Endothelial cell of umbilical vein (primary cell): Measurements from ENCODE around the gene GCGR. TPM values are rescaled to one million over a fixed set of nuclear protein-coding genes. Genes with fewer than 3 reads are reported as not detected.

Experiments used
- BruUV-seq: library from RNA; stranded (reverse); fragments of 400-500 nt; replicated peaks from 2 replicates; lab custom pipeline; 2021; lab: Mats Ljungman, UMichigan
- CTCF ChIA-PET: fragments of 300-600, 350-600 bp; sonication (Branson Sonifier 250); formaldehyde crosslinking; loops from one replicate; lab custom pipeline; 2021; ENCODE audit warnings: antibody characterized with exemption, inconsistent platforms; lab: Charles Lee
- POLR2A ChIA-PET: fragments of 300-600, 350-600 bp; sonication (Branson Sonifier 250); formaldehyde crosslinking; loops from one replicate; lab custom pipeline; 2021; ENCODE audit warnings: antibody characterized with exemption, inconsistent platforms; lab: Charles Lee
- DNase-seq: peaks from one replicate; pipeline ENCODE4 v3.0.0-alpha.2; 2011; ENCODE audit warnings: low read depth, low spot score
- FAIRE-seq: peaks from 2 replicates; lab custom pipeline; 2011; peaks lifted over from hg19 to GRCh38; lab: Jason Lieb, UNC
- H2AFZ ChIP-seq: 2 replicates; pipeline ENCODE4 v1.6.0; 2012; ENCODE audit warnings: low read depth, low read length, control low read depth, inconsistent platforms
- H3K27ac ChIP-seq: 2 replicates; pipeline ENCODE4 v1.5.1; 2011; ENCODE audit warnings: low read depth, mild to moderate bottlenecking, control low read depth, low read length, moderate library complexity; ENCODE audit not compliant: insufficient read depth
- H3K27me3 ChIP-seq, 2 experiments: 2 replicates each; pipeline versions ENCODE4 v1.6.0 to v1.6.1; 2011; ENCODE audit warnings: low read length in 2 of 2, mixed read lengths in 1 of 2; ENCODE audit not compliant: control insufficient read depth in 2 of 2, insufficient read depth in 2 of 2
- H3K36me3 ChIP-seq, 2 experiments: 2 replicates in 1 of 2; 3 replicates in 1 of 2; pipeline ENCODE4 v1.5.1; 2011; ENCODE audit warnings: low read length in 2 of 2, mild to moderate bottlenecking in 1 of 2, moderate library complexity in 1 of 2; ENCODE audit not compliant: control insufficient read depth in 2 of 2, insufficient read depth in 2 of 2; ENCODE audit errors: extremely low read depth in 1 of 2
- H3K4me1 ChIP-seq: 3 replicates; pipeline ENCODE4 v1.5.1; 2011; ENCODE audit warnings: mild to moderate bottlenecking, low read length; ENCODE audit not compliant: control insufficient read depth, insufficient read depth; ENCODE audit errors: extremely low read depth
- H3K4me2 ChIP-seq: 2 replicates; pipeline ENCODE4 v1.6.1; 2011; ENCODE audit warnings: low read length, control low read depth, mixed read lengths; ENCODE audit not compliant: insufficient read depth
- H3K4me3 ChIP-seq, 3 experiments: fragments of 200-600 bp in 1 of 3; sonication (generic), shearing (Covaris generic) in 1 of 3; replicated peaks in 1 of 3; 2 replicates each; pipeline ENCODE4 v1.5.1; 2011 to 2016; ENCODE audit warnings: control low read depth in 3 of 3, low read length in 3 of 3, mild to moderate bottlenecking in 2 of 3, inconsistent platforms in 1 of 3, low read depth in 1 of 3, moderate library complexity in 1 of 3; ENCODE audit not compliant: insufficient read depth in 1 of 3
- H3K79me2 ChIP-seq: 2 replicates; pipeline ENCODE4 v1.6.0; 2012; ENCODE audit warnings: low read length, inconsistent platforms; ENCODE audit not compliant: control insufficient read depth, insufficient read depth
- H3K9ac ChIP-seq: replicated peaks from 2 replicates; pipeline ENCODE3; 2011; ENCODE audit warnings: low read length, control low read depth; ENCODE audit not compliant: insufficient read depth; ENCODE audit errors: extremely low read depth
- H3K9me1 ChIP-seq: replicated peaks from 3 replicates; pipeline ENCODE4 v1.6.0; 2011; ENCODE audit warnings: mild to moderate bottlenecking, low read length; ENCODE audit not compliant: control insufficient read depth, insufficient read depth; ENCODE audit errors: extremely low read depth
- H3K9me3 ChIP-seq: replicated peaks from 2 replicates; pipeline ENCODE4 v1.5.1; 2012; ENCODE audit warnings: low read length, inconsistent platforms; ENCODE audit not compliant: control insufficient read depth, insufficient read depth
- H4K20me1 ChIP-seq: replicated peaks from 2 replicates; pipeline ENCODE3; 2011; ENCODE audit warnings: mild to moderate bottlenecking, low read length; ENCODE audit not compliant: control insufficient read depth, insufficient read depth; ENCODE audit errors: extremely low read depth
- CTCF ChIP-seq, 2 donors: IDR thresholded peaks; 1 replicate in 1 of 2; 2 replicates in 1 of 2; pipeline ENCODE4 v1.5.1; 2011; ENCODE audit warnings: low read length in 2 of 2, mild to moderate bottlenecking in 2 of 2, moderate library complexity in 2 of 2, control low read depth in 1 of 2, inconsistent platforms in 1 of 2, low read depth in 1 of 2; ENCODE audit not compliant: insufficient read depth in 1 of 2; ENCODE audit errors: extremely low read depth in 1 of 2
- EZH2 ChIP-seq: IDR thresholded peaks from 2 replicates; pipeline ENCODE4 v1.6.1; 2012; ENCODE audit warnings: borderline replicate concordance, low read depth, mild to moderate bottlenecking, moderate library complexity, low read length, inconsistent platforms; ENCODE audit not compliant: severe bottlenecking
- FOS ChIP-seq: IDR thresholded peaks from 2 replicates; pipeline ENCODE4 v1.6.1; 2011; ENCODE audit warnings: mild to moderate bottlenecking, low read length, moderate library complexity, borderline replicate concordance; ENCODE audit not compliant: insufficient read depth
- GATA2 ChIP-seq: IDR thresholded peaks from 2 replicates; pipeline ENCODE4 v1.7.0; 2011; ENCODE audit warnings: low read depth, mild to moderate bottlenecking, moderate library complexity, mixed read lengths, low read length; ENCODE audit not compliant: insufficient read length, insufficient read depth
- JUN ChIP-seq: IDR thresholded peaks from 2 replicates; pipeline ENCODE4 v1.6.1; 2011; ENCODE audit warnings: borderline replicate concordance, low read depth; ENCODE audit not compliant: insufficient read length, insufficient read depth
- MYC ChIP-seq: IDR thresholded peaks from one replicate; pipeline ENCODE4 v1.6.1; 2011; ENCODE audit warnings: mild to moderate bottlenecking, low read depth, low read length
- POLR2A ChIP-seq: IDR thresholded peaks from 2 replicates; pipeline ENCODE4 v1.6.1; 2012; ENCODE audit warnings: low read depth, mild to moderate bottlenecking, control low read depth, low read length
- POLR2AphosphoS5 ChIP-seq: IDR thresholded peaks from 2 replicates; pipeline ENCODE4 v1.6.1; 2012; ENCODE audit warnings: low read depth, mild to moderate bottlenecking, control low read depth, low read length, moderate library complexity; ENCODE audit not compliant: insufficient read depth
- dilution Hi-C: fragments of 300-500 bp; cut with MboI; formaldehyde crosslinking; loops from one replicate; pipeline ENCODE4 v1.15.0; 2019; ENCODE audit warnings: low sequenced_read_pairs; ENCODE audit not compliant: extremely low pct_ligation_motif_present
- intact Hi-C: fragments of 100-400 bp; cut with micrococcal nuclease; formaldehyde crosslinking; loops from one replicate; pipeline ENCODE4 v1.10.0; 2022
- polyA plus RNA-seq, 4 experiments: library from polyadenylated mRNA; depleted of rRNA in 3 of 4; stranded (reverse) in 3 of 4; unstranded in 1 of 4; fragments of >200 nt; gene quantifications; 2 replicates each; pipeline versions ENCODE4 v1.2.1 to v1.2.3, GENCODE V29; 2011 to 2012; ENCODE audit warnings: missing spikeins in 1 of 4
- total RNA-seq: library from RNA; stranded (reverse); gene quantifications from 2 replicates; pipeline ENCODE4 v1.2.3, GENCODE V29; 2021
- TF ChIP-seq, protein P1 (sequence below): IDR thresholded peaks from 2 replicates; pipeline ENCODE4 v1.6.1; 2011; ENCODE audit not compliant: insufficient read depth, insufficient read length

Gene GCGR
- total and polyA plus RNA-seq, 2 donors (not counting 3 experiments of a cell fraction or from before 2014, with no cell fraction given) = not detected

DNA sequence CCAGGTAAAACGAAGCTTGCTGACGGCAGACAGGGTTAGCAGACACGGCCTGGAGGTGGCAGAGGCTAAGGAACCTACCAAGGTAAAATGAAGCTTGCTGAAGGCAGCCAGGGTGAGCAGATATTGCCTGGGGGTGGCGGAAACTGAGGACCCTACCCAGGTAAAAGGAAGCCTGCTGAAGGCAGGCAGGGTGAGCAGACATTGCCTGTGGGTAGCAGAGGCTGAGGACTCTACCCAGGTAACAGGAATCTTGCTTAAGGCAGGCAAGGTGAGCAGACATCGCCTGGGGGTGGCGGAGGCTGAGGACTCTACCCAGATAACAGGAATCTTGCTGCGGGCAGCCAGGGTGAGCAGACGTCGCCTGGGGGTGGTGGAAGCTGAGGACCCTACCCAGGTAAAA, 2.6 kb upstream of the GCGR start:
- H3K79me2 ChIP-seq = no peaks in the 10 kb centered on the region
- dilution Hi-C loops (no loop called here), intact Hi-C loops (no loop called here)
- H3K4me2 ChIP-seq = no peak overlapping the region
- H3K27me3 ChIP-seq = peaks cover 25 to 36% of the 10 kb centered on the region in 2 experiments
- H3K9ac ChIP-seq = no peak overlapping the region
- H4K20me1 ChIP-seq = no peaks in the 10 kb centered on the region
- no peak for TF ChIP-seq POLR2AphosphoS5
- TF ChIP-seq, protein P1, sequence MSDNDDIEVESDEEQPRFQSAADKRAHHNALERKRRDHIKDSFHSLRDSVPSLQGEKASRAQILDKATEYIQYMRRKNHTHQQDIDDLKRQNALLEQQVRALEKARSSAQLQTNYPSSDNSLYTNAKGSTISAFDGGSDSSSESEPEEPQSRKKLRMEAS = no peak
- TF ChIP-seq EZH2 = no peak
- no peak for TF ChIP-seq POLR2A
- no peak for TF ChIP-seq JUN
- TF ChIP-seq MYC = no peak
- TF ChIP-seq CTCF (IDR thresholded peaks at IDR 0.05; ENCODE audit: extremely low read depth in 1 of 2, insufficient read depth in 1 of 2, low read depth in 1 of 2, low read length in 2 of 2) = no peak
- TF ChIP-seq FOS = no peak
- no peak for TF ChIP-seq GATA2
- H3K9me1 ChIP-seq = no peaks in the 10 kb centered on the region
- no peak overlapping the region for H2AFZ ChIP-seq
- DNase-seq = no peak
- FAIRE-seq = no peak
- H3K9me3 ChIP-seq = no peaks in the 10 kb centered on the region
- no peak overlapping the region for H3K4me3 ChIP-seq
- ChIA-PET POLR2A (no interaction called here), CTCF (no interaction called here)
- no TSS peak for BruUV-seq
- H3K36me3 ChIP-seq = no peaks in the 10 kb centered on the region
- no peaks in the 10 kb centered on the region for H3K4me1 ChIP-seq
- H3K27ac ChIP-seq = no peak overlapping the region
